CD14-positive monocyte (primary cell): ENCODE results near the gene GYPE. TPM values are rescaled to one million over a fixed set of nuclear protein-coding genes. Genes with fewer than 3 reads are reported as not detected.
"Not testable (repeated sequence)": the region's sequence is repeated elsewhere in the genome, so short reads cannot be mapped to it uniquely, and the experiment has no call there.

Experiments used
- DNase-seq, 3 donors: peaks; one replicate each; pipeline ENCODE4 v3.0.0-alpha.2; 2011 to 2022
- H2AFZ ChIP-seq: 2 replicates; pipeline ENCODE4 v1.6.0; 2012; ENCODE audit warnings: mild to moderate bottlenecking, low read depth, low read length, inconsistent platforms; ENCODE audit not compliant: insufficient read depth, poor library complexity, severe bottlenecking
- H3K27ac ChIP-seq, 2 donors: 1 replicate in 1 of 2; 2 replicates in 1 of 2; pipeline ENCODE4 v1.5.1; 2012 to 2013; ENCODE audit warnings: low read length in 2 of 2, control low read depth in 1 of 2, inconsistent platforms in 1 of 2, low read depth in 1 of 2, mild to moderate bottlenecking in 1 of 2
- H3K27me3 ChIP-seq, 2 donors: one replicate each; pipeline versions ENCODE4 v1.6.0 to v1.6.1; 2011 to 2013; ENCODE audit warnings: low read length in 2 of 2; ENCODE audit not compliant: control insufficient read depth in 2 of 2, insufficient read depth in 2 of 2
- H3K36me3 ChIP-seq, 2 donors: replicated peaks in 1 of 2; 1 replicate in 1 of 2; 2 replicates in 1 of 2; pipeline versions ENCODE4 v1.5.1 to v1.6.1; 2012 to 2013; ENCODE audit warnings: low read length in 2 of 2, control low read depth in 1 of 2, inconsistent platforms in 1 of 2, mild to moderate bottlenecking in 1 of 2; ENCODE audit not compliant: insufficient read depth in 2 of 2, control insufficient read depth in 1 of 2
- H3K4me1 ChIP-seq, 2 donors: 1 replicate in 1 of 2; 2 replicates in 1 of 2; pipeline versions ENCODE4 v1.5.1 to v1.6.1; 2012 to 2013; ENCODE audit warnings: low read length in 2 of 2, control low read depth in 1 of 2, inconsistent platforms in 1 of 2, mild to moderate bottlenecking in 1 of 2, moderate library complexity in 1 of 2; ENCODE audit not compliant: insufficient read depth in 2 of 2, control insufficient read depth in 1 of 2
- H3K4me2 ChIP-seq: replicated peaks from 2 replicates; pipeline ENCODE3; 2012; ENCODE audit warnings: low read length, moderate library complexity, mild to moderate bottlenecking; ENCODE audit not compliant: poor library complexity, severe bottlenecking; ENCODE audit errors: extremely low read depth
- H3K4me3 ChIP-seq, 3 experiments: fragments of 200-600 bp in 1 of 3; sonication (generic) in 1 of 3; replicated peaks in 1 of 3; 1 replicate in 2 of 3; 2 replicates in 1 of 3; pipeline ENCODE4 v1.5.1; 2011 to 2013; ENCODE audit warnings: low read length in 3 of 3, mild to moderate bottlenecking in 3 of 3, control low read depth in 2 of 3, low read depth in 2 of 3, inconsistent platforms in 1 of 3, moderate library complexity in 1 of 3
- H3K79me2 ChIP-seq: 2 replicates; pipeline ENCODE4 v1.6.0; 2012; ENCODE audit warnings: mild to moderate bottlenecking, control low read depth, inconsistent platforms, low read length, moderate library complexity; ENCODE audit not compliant: insufficient read depth
- H3K9ac ChIP-seq: 2 replicates; pipeline ENCODE4 v1.6.0; 2017; ENCODE audit warnings: low read length, mild to moderate bottlenecking; ENCODE audit not compliant: insufficient read depth, poor library complexity, severe bottlenecking
- H3K9me3 ChIP-seq, 2 donors: replicated peaks in 1 of 2; 1 replicate in 1 of 2; 2 replicates in 1 of 2; pipeline versions ENCODE4 v1.5.1 to v1.6.1; 2012 to 2013; ENCODE audit warnings: low read length in 2 of 2, control low read depth in 1 of 2; ENCODE audit not compliant: control insufficient read depth in 1 of 2, insufficient read depth in 1 of 2
- H4K20me1 ChIP-seq: 2 replicates; pipeline ENCODE4 v1.6.0; 2012; ENCODE audit warnings: mild to moderate bottlenecking, low read length, control low read depth, moderate library complexity; ENCODE audit not compliant: insufficient read depth
- H3K27ac Mint-ChIP-seq, 7 donors: one replicate each; pipeline ENCODE4 v1.8.0; 2020; ENCODE audit warnings: mild to moderate bottlenecking in 7 of 7, mixed read lengths in 7 of 7, moderate library complexity in 6 of 7, inconsistent platforms in 2 of 7
- H3K27me3 Mint-ChIP-seq, 3 donors: one replicate each; pipeline ENCODE4 v1.8.0; 2021 to 2022; ENCODE audit warnings: low read depth in 3 of 3, mild to moderate bottlenecking in 3 of 3, mixed read lengths in 3 of 3, moderate library complexity in 3 of 3, inconsistent platforms in 1 of 3
- H3K36me3 Mint-ChIP-seq, 2 donors: one replicate each; pipeline ENCODE4 v1.8.0; 2020; ENCODE audit warnings: mixed read lengths in 2 of 2, inconsistent platforms in 1 of 2, mild to moderate bottlenecking in 1 of 2
- H3K4me1 Mint-ChIP-seq: one replicate; pipeline ENCODE4 v1.8.0; 2020; ENCODE audit warnings: mild to moderate bottlenecking, mixed read lengths
- H3K4me3 Mint-ChIP-seq, 2 donors: one replicate each; pipeline ENCODE4 v1.8.0; 2020; ENCODE audit warnings: mild to moderate bottlenecking in 2 of 2, mixed read lengths in 2 of 2, moderate library complexity in 1 of 2
- H3K9me3 Mint-ChIP-seq, 7 donors: one replicate each; pipeline ENCODE4 v1.8.0; 2020 to 2022; ENCODE audit warnings: mixed read lengths in 7 of 7, mild to moderate bottlenecking in 6 of 7, moderate library complexity in 6 of 7, inconsistent platforms in 2 of 7
- WGBS: methylation state at CpG from one replicate; pipeline ENCODE4 v1.1.5; 2013; ENCODE audit warnings: missing lambda C conversion rate; ENCODE audit not compliant: insufficient coverage; 5-methylcytosine and 5-hydroxymethylcytosine counted together
- intact Hi-C, 2 donors: fragments of 100-400 bp; cut with micrococcal nuclease; formaldehyde crosslinking; loops; one replicate each; pipeline versions ENCODE4 v1.15.0 to v1.15.1; 2023
- polyA plus RNA-seq, 3 donors: library from polyadenylated mRNA; depleted of rRNA in 1 of 3; unstranded in 2 of 3; stranded (reverse) in 1 of 3; fragments of 300-500 nt in 2 of 3; fragments of >200 nt in 1 of 3; fragmentation: Illumina TruSeq in 2 of 3; gene quantifications; 1 replicate in 2 of 3; 2 replicates in 1 of 3; pipeline ENCODE4 v1.2.3, GENCODE V29; 2012 to 2021
- TF ChIP-seq, protein P1 (sequence below): fragments of 200-600 bp; IDR thresholded peaks from one replicate; pipeline ENCODE4 v1.8.0; 2022; ENCODE audit warnings: antibody characterized with exemption, mild to moderate bottlenecking

The GYPE gene
- polyA plus RNA-seq, 3 donors, result 0.34 to 0.49 TPM; not detected in 1

DNA sequence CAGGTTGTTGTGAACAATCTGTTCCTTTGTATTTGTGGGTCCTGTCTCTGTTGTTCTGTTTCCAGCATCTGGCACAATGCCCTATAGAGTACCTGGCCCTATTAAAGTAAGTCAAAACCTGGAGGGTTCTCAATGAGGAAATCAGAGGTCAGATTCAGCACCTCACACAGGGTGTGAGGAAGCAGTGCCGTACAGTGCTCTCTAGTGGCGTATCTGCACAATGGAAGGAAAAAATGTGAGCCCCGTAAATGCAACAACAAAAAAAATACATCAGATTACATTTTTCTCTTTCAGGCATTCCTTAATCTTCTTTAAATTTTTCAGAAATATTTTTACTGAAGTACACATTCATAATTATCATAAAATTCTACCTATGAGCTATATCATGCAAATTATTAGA, 2.5 kb upstream of the GYPE start:
- H3K36me3 ChIP-seq, H3K27me3 Mint-ChIP-seq, H3K9ac ChIP-seq, H3K9me3 ChIP-seq, H3K79me2 ChIP-seq, H3K4me1 ChIP-seq, H3K36me3 Mint-ChIP-seq, H3K9me3 Mint-ChIP-seq, H2AFZ ChIP-seq, H3K27me3 ChIP-seq, H3K4me2 ChIP-seq, H3K27ac Mint-ChIP-seq, intact Hi-C loops, H3K27ac ChIP-seq, H3K4me3 ChIP-seq, H4K20me1 ChIP-seq, H3K4me3 Mint-ChIP-seq: not testable (repeated sequence)
- 0% methylated on average over 1 of the region's 3 CpGs for WGBS
- DNase-seq, result peak in 1 of 3 donors; percentile 5
- TF ChIP-seq, protein P1, sequence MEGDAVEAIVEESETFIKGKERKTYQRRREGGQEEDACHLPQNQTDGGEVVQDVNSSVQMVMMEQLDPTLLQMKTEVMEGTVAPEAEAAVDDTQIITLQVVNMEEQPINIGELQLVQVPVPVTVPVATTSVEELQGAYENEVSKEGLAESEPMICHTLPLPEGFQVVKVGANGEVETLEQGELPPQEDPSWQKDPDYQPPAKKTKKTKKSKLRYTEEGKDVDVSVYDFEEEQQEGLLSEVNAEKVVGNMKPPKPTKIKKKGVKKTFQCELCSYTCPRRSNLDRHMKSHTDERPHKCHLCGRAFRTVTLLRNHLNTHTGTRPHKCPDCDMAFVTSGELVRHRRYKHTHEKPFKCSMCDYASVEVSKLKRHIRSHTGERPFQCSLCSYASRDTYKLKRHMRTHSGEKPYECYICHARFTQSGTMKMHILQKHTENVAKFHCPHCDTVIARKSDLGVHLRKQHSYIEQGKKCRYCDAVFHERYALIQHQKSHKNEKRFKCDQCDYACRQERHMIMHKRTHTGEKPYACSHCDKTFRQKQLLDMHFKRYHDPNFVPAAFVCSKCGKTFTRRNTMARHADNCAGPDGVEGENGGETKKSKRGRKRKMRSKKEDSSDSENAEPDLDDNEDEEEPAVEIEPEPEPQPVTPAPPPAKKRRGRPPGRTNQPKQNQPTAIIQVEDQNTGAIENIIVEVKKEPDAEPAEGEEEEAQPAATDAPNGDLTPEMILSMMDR, result peak; percentile 42
- peaks cover 24% of the 10 kb centered on the region for H3K4me1 Mint-ChIP-seq

GRCh38 chr4:143904431-143904830, 928 bp downstream of the GYPE start:
- H3K36me3 Mint-ChIP-seq, DNase-seq, H3K9me3 Mint-ChIP-seq, H3K27me3 Mint-ChIP-seq, H3K79me2 ChIP-seq, H3K4me1 Mint-ChIP-seq, intact Hi-C loops, H3K4me2 ChIP-seq, H2AFZ ChIP-seq, H3K4me1 ChIP-seq, H3K27ac ChIP-seq, H3K27me3 ChIP-seq, H3K27ac Mint-ChIP-seq, H3K9ac ChIP-seq, H3K9me3 ChIP-seq, H4K20me1 ChIP-seq, H3K4me3 Mint-ChIP-seq, H3K36me3 ChIP-seq, H3K4me3 ChIP-seq: not testable (repeated sequence)

- H3K4me1 Mint-ChIP-seq, DNase-seq, H3K27me3 Mint-ChIP-seq, H3K79me2 ChIP-seq, H3K4me3 ChIP-seq, H4K20me1 ChIP-seq, H3K4me2 ChIP-seq, H3K36me3 ChIP-seq, H3K27me3 ChIP-seq, H3K9me3 ChIP-seq, H2AFZ ChIP-seq, H3K36me3 Mint-ChIP-seq, H3K4me1 ChIP-seq, H3K27ac ChIP-seq, intact Hi-C loops, H3K4me3 Mint-ChIP-seq, H3K27ac Mint-ChIP-seq, H3K9ac ChIP-seq: not testable (repeated sequence)
- WGBS, result no CpG with 5 or more reads among the region's 4 CpGs
- H3K9me3 Mint-ChIP-seq, result peaks cover 0 to 11% (median 5%) of the 10 kb centered on the region in 7 donors
These were observed 15.0 kb downstream of the GYPE start for GRCh38 chr4:143890323-143890722.

GRCh38 chr4:143888189-143888588, 17.2 kb downstream of the GYPE start:
- H3K9me3 Mint-ChIP-seq, H3K9ac ChIP-seq, intact Hi-C loops, H4K20me1 ChIP-seq, H3K27me3 Mint-ChIP-seq, H3K27me3 ChIP-seq, H3K27ac ChIP-seq, DNase-seq, H3K4me2 ChIP-seq, H3K4me1 ChIP-seq, H3K36me3 Mint-ChIP-seq, H3K9me3 ChIP-seq, H3K4me3 ChIP-seq, H3K4me1 Mint-ChIP-seq, H3K36me3 ChIP-seq, H3K27ac Mint-ChIP-seq, H2AFZ ChIP-seq, H3K79me2 ChIP-seq, H3K4me3 Mint-ChIP-seq: not testable (repeated sequence)
- no CpG with 5 or more reads among the region's 3 CpGs for WGBS
